ENCODE results near the gene MTMR11.
"Not testable (repeated sequence)": the region's sequence is repeated elsewhere in the genome, so short reads cannot be mapped to it uniquely, and the experiment has no call there.

MTMR11 gene, protein sequence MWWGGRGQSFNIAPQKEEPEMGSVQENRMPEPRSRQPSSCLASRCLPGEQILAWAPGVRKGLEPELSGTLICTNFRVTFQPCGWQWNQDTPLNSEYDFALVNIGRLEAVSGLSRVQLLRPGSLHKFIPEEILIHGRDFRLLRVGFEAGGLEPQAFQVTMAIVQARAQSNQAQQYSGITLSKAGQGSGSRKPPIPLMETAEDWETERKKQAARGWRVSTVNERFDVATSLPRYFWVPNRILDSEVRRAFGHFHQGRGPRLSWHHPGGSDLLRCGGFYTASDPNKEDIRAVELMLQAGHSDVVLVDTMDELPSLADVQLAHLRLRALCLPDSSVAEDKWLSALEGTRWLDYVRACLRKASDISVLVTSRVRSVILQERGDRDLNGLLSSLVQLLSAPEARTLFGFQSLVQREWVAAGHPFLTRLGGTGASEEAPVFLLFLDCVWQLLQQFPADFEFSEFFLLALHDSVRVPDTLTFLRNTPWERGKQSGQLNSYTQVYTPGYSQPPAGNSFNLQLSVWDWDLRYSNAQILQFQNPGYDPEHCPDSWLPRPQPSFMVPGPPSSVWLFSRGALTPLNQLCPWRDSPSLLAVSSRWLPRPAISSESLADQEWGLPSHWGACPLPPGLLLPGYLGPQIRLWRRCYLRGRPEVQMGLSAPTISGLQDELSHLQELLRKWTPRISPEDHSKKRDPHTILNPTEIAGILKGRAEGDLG

DNA sequence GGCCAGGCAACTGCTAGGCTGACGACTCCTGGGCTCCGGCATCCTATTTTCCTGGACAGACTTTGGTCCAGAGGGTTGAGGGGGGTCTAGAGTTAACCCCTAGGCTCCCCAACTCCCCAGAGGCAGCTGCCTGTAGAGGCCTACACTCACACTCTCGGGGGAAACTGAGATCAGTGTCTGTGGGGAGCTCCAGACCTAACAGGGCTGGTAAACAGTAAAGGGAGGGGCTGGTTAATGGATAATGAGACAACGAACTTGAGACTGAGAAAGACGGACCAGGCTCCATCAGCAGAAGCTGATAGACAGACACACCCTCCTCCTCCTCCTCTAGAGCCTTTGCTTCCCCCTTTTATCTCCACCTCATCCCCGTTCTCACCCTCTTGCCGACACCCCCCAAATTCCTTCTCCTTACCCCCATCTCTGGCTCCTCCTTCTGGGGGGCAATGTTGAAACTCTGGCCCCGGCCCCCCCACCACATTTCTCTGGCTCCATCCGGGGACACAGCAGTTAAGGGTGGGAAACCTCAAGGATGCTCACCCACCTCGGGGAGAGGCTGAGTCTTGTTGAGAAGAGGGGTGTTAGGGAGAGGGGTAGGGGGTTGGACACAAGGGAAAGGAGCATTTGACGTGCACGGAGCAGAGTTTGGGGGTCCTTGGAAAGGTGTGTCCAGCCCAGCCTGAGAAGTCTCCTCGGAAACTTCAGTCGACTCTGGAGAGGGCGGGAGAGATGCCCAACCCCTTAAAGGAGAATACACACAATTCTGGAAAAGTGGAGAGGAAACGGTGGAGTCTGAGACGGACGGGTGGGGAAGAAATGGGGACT, at the start of gene MTMR11:
TSS of gene MTMR11 (minus strand) at position 710 of the 822 bp plus-strand sequence. CDS start at position 478, 232 bp downstream.
- FAIRE-seq = no peak
- TF ChIP-seq POLR2A (IDR thresholded peaks at IDR 0.05; ENCODE audit: low read depth, low read length) = no peak; the same call in 1 of the 2 replicates
- DNase-seq (ENCODE audit: insufficient read length, low spot score) = peak; percentile 50

DNA sequence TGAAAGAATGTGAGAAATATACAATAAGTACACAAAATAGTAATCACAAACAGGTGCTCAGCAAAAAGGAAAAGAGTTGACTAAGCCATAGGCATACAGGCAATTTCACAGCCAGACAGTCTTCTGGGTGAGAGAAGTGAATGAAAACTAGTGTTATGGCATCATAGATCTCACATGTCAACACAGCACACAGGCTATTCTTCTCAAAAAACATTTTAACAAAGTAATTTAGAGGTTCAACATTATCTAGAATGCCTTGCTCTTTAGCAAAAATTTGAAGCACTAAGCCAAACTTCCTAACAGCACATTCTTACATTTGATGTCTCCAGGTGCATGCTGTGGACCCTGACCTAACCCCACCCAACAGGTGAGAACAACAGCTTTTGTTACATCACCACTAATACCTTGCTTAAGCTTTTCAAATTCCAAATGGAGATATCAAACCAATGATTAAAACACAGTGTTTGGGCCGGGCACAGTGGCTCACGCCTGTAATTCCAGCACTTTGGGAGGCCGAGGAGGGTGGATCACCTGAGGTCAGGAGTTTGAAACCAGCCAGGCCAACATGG, 43.4 kb upstream of the MTMR11 start:
- peak; percentile 30 for FAIRE-seq
- no peak for TF ChIP-seq POLR2A (IDR thresholded peaks at IDR 0.05; ENCODE audit: low read depth, low read length)
- no peak for DNase-seq (ENCODE audit: insufficient read length, low spot score)

DNA sequence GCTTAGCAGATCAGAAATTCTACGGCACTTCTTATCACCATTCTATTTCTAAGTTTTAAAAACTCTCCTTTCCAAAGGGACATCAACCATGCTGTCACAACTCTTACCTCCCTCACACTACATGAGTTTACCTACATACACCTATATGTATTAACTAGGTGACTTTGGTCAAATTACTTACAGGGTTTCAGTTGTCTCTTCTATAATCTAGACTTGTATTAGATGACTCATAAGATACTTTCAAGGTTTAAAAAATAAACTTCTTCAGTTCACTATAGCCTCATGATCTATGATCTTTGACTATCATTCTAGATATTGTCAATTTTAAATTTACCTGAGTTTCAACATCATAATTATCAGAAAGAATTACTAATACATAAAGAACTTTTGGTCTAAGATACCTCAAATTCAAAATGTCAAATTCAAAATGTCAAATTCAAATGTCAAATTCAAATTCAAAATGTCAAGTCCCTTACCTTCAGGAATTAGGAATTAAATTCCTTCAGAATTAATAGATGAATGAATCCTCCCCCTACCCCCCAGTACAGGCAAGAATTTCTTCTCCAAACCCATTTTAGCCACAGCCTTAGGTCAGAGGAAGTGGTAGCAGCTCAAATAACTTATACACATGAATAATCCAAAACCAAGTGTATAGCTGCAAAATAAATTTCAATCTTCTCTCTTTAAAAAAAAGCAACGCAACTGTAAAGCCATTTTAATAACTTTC, 42.7 kb upstream of the MTMR11 start:
- DNase-seq (ENCODE audit: insufficient read length, low spot score) (no peak), FAIRE-seq (no peak)
- TF ChIP-seq POLR2A (IDR thresholded peaks at IDR 0.05; ENCODE audit: low read depth, low read length) = no peak

DNA sequence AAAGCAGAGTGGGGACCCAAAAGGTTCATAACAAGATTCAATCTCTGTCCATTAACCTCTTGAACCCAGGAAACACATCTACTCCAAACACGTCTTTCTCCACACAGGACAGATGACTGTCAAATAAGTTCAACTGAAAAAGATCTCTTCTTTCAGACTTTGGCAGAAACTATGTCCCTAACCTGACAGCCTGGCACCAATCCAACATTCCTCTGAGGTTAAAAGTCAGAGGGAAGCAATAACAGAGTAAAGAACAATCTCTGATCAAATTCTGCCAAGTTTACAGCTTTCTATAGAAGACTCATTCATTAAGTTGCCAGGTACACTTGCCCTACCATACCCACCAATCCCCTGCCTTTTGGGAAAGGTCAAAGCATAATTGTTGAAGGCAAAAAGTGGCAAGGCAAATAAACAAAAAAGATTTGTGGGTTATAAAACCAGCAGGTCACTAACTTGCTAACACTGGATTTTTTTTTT, 41.9 kb upstream of the MTMR11 start:
- FAIRE-seq (no peak), DNase-seq (ENCODE audit: insufficient read length, low spot score) (no peak)
- no peak for TF ChIP-seq POLR2A (IDR thresholded peaks at IDR 0.05; ENCODE audit: low read depth, low read length)

DNA sequence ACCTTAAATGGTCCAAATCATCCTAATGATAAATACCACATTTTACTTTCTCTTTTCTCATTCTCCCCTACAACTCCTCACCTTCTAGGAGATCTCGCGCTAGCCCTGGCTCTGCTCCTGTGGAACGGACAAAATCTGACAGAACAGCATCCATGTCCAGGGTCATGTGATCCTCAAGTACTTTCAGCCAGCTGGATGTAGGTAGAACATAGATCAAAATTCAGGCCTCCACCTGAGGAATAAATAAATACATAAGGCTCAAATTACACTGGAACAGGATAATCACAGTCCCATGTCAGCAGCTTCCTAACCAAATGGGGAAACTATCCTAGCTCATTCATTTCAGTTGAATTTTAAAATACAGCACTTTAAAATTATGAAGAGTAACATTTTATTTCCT, 40.7 kb upstream of the MTMR11 start:
- no peak for FAIRE-seq
- no peak for DNase-seq (ENCODE audit: insufficient read length, low spot score)
- TF ChIP-seq POLR2A (IDR thresholded peaks at IDR 0.05; ENCODE audit: low read depth, low read length) = no peak

DNA sequence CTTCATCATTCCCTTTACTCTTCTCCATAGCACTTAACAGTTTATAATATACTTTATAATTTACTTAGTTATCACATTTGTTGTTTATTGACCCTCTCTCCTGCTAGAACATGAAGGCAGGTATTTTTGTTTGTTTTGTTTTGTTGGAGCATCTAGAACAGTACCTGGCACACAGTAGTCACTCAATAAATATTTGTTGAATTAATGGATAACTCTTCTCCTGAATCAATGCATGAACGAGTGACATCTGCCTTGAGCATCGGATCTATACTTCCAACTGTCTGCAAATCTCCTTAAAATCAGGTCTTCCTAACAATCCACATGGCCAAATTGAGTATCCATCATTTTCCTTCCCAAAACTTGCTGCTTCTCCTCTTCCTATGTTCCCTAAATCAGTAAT, 35.9 kb upstream of the MTMR11 start:
- no peak for TF ChIP-seq POLR2A (IDR thresholded peaks at IDR 0.05; ENCODE audit: low read depth, low read length)
- no peak for FAIRE-seq
- no peak for DNase-seq (ENCODE audit: insufficient read length, low spot score)

DNA sequence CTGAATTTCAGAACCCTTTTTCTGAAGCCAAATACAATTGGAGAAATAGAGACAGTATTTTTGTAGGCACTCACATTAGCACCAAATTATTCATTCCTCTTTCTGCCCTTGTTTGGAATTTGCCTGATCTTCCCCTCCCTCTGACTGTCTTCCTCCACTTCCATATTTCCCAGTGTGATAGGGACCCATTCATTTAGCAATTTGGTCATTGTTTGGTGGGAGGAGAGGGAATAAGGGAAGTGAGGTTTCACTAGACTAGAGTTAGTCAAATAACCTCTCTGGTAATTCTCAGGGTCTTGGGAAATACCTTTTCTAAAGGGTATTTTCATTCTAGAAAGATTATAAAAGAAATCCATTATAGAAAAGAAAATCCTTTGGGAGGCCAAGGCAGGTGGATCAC, 31.0 kb upstream of the MTMR11 start:
- no peak for FAIRE-seq

DNA sequence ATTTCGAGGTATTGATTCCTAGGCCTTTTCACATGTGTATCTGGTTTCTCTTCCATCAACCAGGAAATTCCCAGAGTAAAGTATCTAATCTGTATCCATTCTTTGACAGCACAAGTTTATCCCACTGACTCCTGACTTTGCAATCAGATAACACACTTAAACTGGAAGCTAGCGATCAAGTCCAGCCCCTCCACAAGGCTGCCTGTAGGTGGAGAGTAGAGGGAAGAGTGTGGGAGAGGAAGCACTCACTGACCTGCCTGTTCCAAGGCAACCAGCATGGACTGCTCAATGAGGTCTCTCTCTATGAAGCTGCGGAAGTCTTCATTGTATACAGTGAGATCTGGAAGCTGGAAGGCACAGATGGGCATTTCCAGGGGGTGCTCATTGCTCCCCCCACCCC, 30.4 kb upstream of the MTMR11 start:
- no peak for DNase-seq (ENCODE audit: insufficient read length, low spot score)
- FAIRE-seq = no peak
- TF ChIP-seq POLR2A (IDR thresholded peaks at IDR 0.05; ENCODE audit: low read depth, low read length) = no peak

More for the DNA sequence above, 31.0 kb upstream of the MTMR11 start:
- no peak for TF ChIP-seq POLR2A (IDR thresholded peaks at IDR 0.05; ENCODE audit: low read depth, low read length)
- no peak for DNase-seq (ENCODE audit: insufficient read length, low spot score)

DNA sequence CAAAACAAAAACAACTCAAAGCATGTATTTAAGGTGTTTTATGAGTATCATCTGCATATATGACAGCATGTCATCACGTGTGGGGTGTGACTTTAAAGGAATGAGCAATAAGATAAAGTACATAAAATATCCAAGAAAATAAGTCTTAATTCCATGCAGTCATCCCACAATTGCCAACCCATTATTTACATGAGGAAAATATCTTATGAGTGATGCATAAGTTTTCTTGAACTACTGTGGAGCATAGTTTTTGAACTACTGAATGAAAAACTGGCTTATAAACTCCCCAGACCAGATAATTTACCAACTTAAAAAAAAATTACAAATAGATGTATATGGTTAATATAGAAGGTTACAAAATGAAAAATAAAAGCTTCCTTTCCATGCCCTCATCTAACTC, 29.7 kb upstream of the MTMR11 start:
- no peak for DNase-seq (ENCODE audit: insufficient read length, low spot score)
- FAIRE-seq = no peak
- no peak for TF ChIP-seq POLR2A (IDR thresholded peaks at IDR 0.05; ENCODE audit: low read depth, low read length)

DNA sequence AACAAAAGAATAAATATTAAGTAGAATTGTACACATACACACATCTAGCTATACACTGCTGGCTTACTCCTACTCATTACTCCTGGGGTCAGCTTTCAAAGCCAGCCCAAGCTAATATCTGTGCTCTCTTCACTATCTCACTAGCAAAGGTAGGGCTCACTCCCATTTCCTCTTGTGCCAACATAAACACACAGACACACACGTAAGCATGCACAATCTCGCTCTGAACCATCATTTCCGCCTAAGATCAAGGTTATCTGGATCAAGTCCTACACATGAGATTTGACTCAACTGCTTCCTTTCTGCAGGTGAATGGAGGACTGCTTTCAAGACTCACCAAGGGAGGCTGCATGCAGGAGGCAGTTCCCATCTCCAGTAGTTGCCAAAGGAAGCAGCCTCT, 28.8 kb upstream of the MTMR11 start:
- DNase-seq (ENCODE audit: insufficient read length, low spot score) (no peak), FAIRE-seq (no peak)
- no peak for TF ChIP-seq POLR2A (IDR thresholded peaks at IDR 0.05; ENCODE audit: low read depth, low read length)

DNA sequence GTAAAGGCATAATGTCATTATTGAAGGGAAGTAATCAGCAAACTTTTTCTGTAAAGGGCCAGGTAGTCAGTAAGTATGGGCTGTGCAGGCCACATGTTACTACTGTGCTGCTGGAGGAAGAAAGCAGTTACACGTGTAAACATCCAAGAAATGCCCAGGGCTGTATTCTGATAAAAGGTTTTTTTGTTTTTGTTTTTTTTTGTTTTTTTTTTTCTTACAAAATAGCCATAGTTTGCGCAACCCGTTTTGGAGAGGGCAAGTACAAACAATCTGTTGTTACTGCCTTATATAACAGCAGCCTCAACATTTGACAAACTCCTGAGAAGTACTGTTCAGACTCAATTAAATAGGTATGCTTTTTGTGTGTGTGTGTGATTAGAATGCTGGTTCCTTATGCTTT, 26.7 kb upstream of the MTMR11 start:
- TF ChIP-seq POLR2A (IDR thresholded peaks at IDR 0.05; ENCODE audit: low read depth, low read length) = no peak
- FAIRE-seq (no peak), DNase-seq (ENCODE audit: insufficient read length, low spot score) (no peak)

DNA sequence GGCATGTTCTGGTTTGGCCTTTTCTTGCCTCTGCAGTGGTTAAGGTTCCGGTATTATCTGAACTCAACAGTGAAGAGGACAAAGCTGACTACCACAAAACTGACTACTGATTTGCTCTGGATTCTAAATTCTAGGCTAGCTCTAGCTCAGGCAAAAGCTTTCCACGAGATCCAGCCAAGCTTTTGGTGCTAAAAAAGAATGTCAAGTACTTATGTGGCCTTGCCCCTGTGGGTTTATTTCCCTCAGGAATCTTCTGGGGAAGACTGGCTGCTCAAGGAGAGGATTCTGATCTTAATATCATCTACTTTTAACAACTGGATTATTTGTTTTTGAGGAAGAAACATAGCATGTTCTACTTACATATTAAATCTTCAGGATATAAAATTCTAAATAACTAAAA, 26.1 kb upstream of the MTMR11 start:
- FAIRE-seq = no peak
- DNase-seq (ENCODE audit: insufficient read length, low spot score) = no peak
- no peak for TF ChIP-seq POLR2A (IDR thresholded peaks at IDR 0.05; ENCODE audit: low read depth, low read length)

DNA sequence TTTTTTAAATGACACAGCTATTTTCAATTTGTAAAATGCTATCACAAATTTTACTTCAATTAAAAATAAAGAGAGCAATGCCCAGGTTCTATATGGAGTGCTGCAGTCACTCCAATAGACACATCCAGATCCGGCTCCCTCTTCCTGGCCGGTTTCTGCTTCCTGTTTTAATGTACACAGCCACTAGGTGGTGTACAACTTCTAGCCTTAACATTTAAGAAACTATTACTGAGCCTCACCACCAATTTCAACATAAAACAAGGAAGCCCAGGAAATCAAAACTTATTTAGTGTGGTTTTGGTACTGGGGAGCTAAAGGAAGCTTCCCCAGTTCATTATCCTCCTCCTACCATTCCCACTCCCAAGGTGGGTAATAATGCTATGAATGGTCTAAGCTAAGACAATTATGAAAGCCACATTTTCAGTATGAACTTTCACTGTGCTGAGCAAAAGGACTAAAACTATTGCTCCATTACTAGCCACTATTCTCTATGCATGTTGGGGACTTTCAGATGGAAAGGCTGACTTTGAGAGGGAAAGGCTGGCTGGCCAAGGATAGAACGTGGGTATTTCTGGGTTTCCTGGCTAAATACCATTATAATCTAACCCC, 25.5 kb upstream of the MTMR11 start:
- FAIRE-seq = no peak

DNA sequence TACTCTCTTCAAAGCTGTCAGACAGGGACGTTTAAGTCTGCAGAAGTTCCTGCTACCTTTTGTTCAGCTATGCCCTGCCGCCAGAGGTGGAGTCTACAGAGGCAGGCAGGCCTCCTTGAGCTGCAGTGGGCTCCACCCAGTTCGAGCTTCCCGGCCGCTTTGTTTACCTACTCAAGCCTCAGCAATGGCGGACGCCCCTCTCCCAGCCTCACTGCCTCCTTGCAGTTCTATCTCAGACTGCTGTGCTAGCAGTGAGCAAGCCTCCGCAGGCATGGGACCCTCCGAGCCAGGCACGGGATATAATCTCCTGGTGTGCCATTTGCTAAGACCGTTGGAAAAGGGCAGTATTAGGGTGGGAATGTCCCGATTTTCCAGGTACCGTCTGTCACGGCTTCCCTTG, 20.9 kb upstream of the MTMR11 start:
- FAIRE-seq; DNase-seq (ENCODE audit: insufficient read length, low spot score): not testable (repeated sequence)

More for the DNA sequence above, 25.5 kb upstream of the MTMR11 start:
- peak; percentile 42 for DNase-seq (ENCODE audit: insufficient read length, low spot score)
- TF ChIP-seq POLR2A (IDR thresholded peaks at IDR 0.05; ENCODE audit: low read depth, low read length) = no peak

Data from H54 (cell line).